ENCODE measurements around the gene NRG3.

NRG3 gene

DNA sequence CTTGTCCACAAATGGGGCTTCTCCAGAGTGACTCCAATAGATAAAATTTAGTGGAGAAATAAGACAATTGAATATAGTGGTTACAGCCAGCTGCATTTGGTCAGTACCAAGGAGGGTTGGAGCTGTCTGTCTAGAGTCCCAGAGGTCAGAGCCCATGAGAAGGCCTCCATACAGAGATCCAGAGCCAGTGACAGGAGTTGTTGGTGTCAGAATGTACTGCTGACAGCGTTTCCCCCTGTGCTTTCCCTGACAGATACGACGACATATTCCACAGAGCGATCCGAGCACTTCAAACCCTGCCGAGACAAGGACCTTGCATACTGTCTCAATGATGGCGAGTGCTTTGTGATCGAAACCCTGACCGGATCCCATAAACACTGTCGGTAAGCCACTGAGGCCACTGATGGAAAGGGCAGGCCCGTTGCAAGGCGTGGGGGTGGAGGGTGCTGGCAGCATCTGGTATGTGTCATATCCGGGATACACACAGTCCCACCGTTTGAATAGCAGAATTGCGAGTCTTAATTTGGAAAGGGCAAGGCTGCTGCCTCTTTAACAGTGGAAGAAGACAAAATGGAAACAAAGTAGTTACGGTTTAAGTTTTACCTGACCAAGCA, 483.6 kb downstream of the NRG3 start:
- TF ChIP-seq, protein P1, sequence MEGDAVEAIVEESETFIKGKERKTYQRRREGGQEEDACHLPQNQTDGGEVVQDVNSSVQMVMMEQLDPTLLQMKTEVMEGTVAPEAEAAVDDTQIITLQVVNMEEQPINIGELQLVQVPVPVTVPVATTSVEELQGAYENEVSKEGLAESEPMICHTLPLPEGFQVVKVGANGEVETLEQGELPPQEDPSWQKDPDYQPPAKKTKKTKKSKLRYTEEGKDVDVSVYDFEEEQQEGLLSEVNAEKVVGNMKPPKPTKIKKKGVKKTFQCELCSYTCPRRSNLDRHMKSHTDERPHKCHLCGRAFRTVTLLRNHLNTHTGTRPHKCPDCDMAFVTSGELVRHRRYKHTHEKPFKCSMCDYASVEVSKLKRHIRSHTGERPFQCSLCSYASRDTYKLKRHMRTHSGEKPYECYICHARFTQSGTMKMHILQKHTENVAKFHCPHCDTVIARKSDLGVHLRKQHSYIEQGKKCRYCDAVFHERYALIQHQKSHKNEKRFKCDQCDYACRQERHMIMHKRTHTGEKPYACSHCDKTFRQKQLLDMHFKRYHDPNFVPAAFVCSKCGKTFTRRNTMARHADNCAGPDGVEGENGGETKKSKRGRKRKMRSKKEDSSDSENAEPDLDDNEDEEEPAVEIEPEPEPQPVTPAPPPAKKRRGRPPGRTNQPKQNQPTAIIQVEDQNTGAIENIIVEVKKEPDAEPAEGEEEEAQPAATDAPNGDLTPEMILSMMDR (IDR thresholded peaks at IDR 0.05; ENCODE audit: insufficient read depth, low read depth, low read length, missing control alignments), result no peak
- no peak for DNase-seq (ENCODE audit: low read depth)
- no peak overlapping the region for H3K4me3 ChIP-seq (ENCODE audit: low read depth, low read length)

DNA sequence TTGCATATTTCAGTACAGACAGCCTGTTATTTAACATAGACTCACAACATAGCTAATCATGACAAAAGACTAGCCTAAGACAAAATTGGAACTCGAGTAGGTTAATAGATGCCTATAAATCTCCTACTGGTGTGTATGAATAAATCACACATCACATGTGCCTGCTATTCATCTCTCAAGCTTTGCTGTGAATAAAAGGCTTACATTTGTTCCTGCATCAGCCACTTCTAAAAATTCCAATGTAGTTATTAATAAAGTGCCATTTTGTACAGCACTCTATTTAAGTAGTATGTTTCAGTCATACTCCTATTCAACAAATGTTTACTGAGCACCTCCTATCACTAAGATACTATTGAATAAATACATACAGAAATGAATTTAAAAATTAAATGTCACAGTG, 486.3 kb downstream of the NRG3 start:
- no peak overlapping the region for H3K4me3 ChIP-seq (ENCODE audit: low read depth, low read length)
- TF ChIP-seq, protein P1 (IDR thresholded peaks at IDR 0.05; ENCODE audit: insufficient read depth, low read depth, low read length, missing control alignments), result no peak
- DNase-seq (ENCODE audit: low read depth), result no peak

DNA sequence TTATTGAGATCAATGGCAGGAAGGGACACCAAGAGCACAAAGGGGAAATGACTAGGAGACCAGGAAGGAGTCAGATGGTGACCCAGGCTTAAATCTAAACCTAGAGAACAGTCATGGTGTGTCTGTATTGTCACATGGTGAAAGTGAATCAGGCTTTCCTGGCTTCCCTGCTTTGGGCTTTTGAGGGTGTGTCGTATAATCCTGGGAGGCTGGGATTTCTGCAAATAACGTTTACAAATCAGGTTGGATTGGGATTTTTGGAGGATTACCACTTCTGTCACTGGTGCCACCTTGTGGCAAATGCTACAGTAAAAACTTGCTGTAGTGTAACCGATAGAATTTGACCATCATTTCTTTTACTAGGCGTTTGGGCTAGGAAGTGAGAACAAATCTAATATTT, 502.6 kb downstream of the NRG3 start:
- H3K4me3 ChIP-seq (ENCODE audit: low read depth, low read length), result no peak overlapping the region
- DNase-seq (ENCODE audit: low read depth), result peak; percentile 5
- TF ChIP-seq, protein P1 (IDR thresholded peaks at IDR 0.05; ENCODE audit: insufficient read depth, low read depth, low read length, missing control alignments), result no peak

DNA sequence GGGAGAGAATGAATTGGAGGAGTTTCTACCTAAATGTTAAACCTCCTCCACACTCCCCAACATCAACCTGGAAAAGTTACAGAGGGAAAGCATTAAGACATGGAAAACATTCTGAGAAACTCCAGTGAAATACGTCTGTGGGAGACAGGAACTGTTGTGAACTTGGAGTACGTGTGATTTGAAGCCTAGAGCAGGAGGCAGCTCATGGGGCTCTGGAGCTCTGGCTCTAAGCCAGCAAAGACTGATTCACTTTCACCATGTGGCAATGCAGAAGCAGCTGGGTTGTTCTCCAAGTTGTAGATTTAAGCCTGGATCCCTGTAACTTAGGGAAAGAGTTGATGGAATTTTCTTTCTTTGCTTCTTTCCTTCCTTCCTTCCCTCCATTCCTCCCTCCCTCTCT, 503.2 kb downstream of the NRG3 start:
- no peak for DNase-seq (ENCODE audit: low read depth)
- H3K4me3 ChIP-seq (ENCODE audit: low read depth, low read length), result no peak overlapping the region
- TF ChIP-seq, protein P1 (IDR thresholded peaks at IDR 0.05; ENCODE audit: insufficient read depth, low read depth, low read length, missing control alignments), result no peak

DNA sequence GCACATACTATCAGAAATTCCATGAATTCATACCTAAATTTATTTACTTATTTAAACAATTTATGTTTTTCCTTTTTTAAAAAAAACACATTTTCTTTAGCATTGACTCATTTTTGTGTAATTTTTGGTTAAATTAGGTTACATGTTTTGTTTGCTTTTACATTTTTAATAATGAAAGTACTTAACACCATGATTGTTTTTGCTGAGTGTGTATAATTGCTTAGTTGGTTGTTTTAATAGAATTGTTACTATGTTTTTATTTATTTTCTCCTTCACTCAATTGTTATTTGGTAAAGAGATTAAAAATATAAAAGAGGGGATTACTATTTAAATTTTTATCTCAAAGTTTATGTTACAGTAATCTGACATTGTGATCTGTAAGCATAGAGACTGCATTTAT, 508.4 kb downstream of the NRG3 start:
- TF ChIP-seq, protein P1 (IDR thresholded peaks at IDR 0.05; ENCODE audit: insufficient read depth, low read depth, low read length, missing control alignments), result no peak
- no peak for DNase-seq (ENCODE audit: low read depth)

DNA sequence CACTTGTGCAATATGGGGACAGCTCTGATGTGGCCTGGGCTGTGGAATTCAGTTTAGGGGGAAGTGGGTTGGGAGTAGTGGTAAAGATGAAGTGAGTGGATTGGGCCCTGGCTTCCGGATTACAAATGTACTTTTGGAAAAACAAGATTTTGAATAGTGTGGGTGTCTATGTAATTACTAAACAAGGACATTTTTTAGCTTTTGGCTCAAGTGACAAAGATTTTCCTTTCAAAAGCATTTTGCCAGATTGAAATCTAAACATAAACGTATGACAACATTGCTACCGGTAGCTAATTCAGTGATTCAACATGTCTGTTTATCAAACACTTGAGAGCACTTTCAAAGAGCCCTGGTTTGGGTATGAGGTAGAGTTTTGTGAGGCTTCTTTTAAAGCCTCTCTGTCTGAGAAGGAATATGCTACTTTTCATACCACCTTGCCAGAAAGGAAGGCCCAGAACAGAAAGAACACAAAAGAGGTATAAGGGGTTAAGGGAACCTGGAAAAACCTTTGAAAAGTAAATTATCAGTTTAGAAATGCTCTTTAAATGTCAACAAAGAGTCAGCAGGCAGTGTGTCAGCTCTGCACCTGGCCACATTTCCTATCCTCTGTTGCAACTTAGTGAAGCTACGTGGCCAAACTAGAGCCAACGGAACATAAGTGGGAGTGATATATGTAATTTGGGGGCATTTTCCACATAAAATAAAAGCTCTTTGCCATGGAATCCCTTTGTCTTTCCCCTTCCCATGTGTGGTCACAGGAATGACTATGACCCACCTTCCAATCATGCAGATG, 516.1 kb downstream of the NRG3 start:
- TF ChIP-seq, protein P1 (IDR thresholded peaks at IDR 0.05; ENCODE audit: insufficient read depth, low read depth, low read length, missing control alignments), result no peak
- H3K4me3 ChIP-seq (ENCODE audit: low read depth, low read length), result no peak overlapping the region

More for the DNA sequence above, 508.4 kb downstream of the NRG3 start:
- no peak overlapping the region for H3K4me3 ChIP-seq (ENCODE audit: low read depth, low read length)

More for the DNA sequence above, 516.1 kb downstream of the NRG3 start:
- DNase-seq (ENCODE audit: low read depth), result no peak

Data from GM12865 (cell line).